NT2/D1 (cell line): ENCODE results near the gene CDC42SE2.
"Not testable (repeated sequence)": the region's sequence is repeated elsewhere in the genome, so short reads cannot be mapped to it uniquely, and the experiment has no call there.

Experiments used
- DNase-seq: peaks from one replicate; pipeline ENCODE4 v3.0.0-alpha.2; 2011; ENCODE audit warnings: low read depth, low spot score
- H3K27me3 ChIP-seq: 2 replicates; pipeline ENCODE4 v1.6.0; 2011; ENCODE audit warnings: mild to moderate bottlenecking; ENCODE audit not compliant: insufficient read length, insufficient read depth
- H3K36me3 ChIP-seq: 2 replicates; pipeline ENCODE4 v1.6.1; 2011; ENCODE audit warnings: mild to moderate bottlenecking, low read length, mixed read lengths; ENCODE audit not compliant: insufficient read depth, insufficient read length
- H3K4me1 ChIP-seq: 2 replicates; pipeline ENCODE4 v1.5.1; 2011; ENCODE audit not compliant: insufficient read depth, insufficient read length
- H3K4me3 ChIP-seq: 2 replicates; pipeline ENCODE4 v1.5.1; 2011; ENCODE audit warnings: low read depth; ENCODE audit not compliant: insufficient read length
- H3K9ac ChIP-seq: 2 replicates; pipeline ENCODE4 v1.6.0; 2011; ENCODE audit warnings: low read depth; ENCODE audit not compliant: insufficient read length
- H3K9me3 ChIP-seq: 2 replicates; pipeline ENCODE4 v1.5.1; 2011; ENCODE audit warnings: mild to moderate bottlenecking, low read length; ENCODE audit not compliant: insufficient read depth
- SUZ12 ChIP-seq: IDR thresholded peaks from 2 replicates; pipeline ENCODE4 v1.6.1; 2011; ENCODE audit not compliant: insufficient read length, insufficient read depth; ENCODE audit errors: extremely low read depth
- YY1 ChIP-seq: IDR thresholded peaks from 2 replicates; pipeline ENCODE4 v1.6.1; 2011; ENCODE audit not compliant: insufficient read length, insufficient read depth
- ZNF274 ChIP-seq: IDR thresholded peaks from 2 replicates; pipeline ENCODE4 v1.6.1; 2011; ENCODE audit warnings: mild to moderate bottlenecking, low read depth, low read length

CDC42SE2 gene

DNA sequence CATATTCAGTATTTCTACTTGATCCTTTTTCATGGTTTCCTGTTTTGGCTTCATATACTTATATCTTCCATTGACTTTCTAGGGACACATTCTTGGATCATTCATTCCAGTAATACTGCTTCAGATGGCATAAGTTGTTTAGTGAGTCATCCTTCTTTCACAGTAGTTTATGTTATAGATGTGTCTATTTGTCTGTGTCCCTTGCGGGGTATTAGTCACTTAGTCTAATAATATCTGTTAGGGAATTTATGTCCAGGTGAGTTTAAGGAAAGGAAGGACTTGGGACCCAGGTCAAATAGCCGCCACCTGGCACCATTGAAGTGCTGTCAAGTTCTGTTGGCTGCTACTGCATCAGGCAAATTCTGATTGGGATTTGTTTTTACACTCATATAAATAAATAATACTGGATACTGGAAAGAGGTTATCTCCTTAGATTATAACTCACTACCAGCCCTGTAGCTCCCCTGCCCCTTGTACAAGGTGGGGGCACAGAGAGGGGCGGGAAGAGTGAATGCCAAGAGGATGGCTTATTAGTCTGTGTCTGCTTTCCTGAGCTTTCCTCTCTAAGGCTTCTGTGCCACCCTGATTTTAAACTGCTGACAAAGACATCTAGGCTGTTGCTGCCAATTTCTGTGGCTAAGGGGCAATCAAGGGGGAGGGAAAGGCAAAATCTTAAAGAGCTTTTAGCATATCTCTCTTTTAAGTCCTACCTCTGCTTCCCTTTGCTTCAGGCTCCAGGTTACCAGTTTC lies 64.9 kb downstream of the CDC42SE2 start:
- no peak overlapping the region for H3K9ac ChIP-seq
- DNase-seq: no peak

DNA sequence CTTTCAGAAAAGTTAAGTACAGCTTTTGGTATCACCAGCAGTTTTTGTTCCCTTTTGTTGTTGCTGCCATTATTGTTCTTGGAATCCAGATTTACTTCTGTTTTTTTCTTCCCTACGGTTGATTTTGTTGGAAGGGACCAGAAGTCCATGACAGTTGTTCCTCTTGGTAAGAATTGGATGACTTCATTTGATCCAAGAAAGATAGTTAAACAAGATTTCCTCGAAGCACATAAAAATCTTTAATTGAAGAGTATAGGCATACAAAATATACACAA lies 65.4 kb downstream of the CDC42SE2 start:
- H3K36me3 ChIP-seq: no peaks in the 10 kb centered on the region

More for the DNA sequence above, 64.9 kb downstream of the CDC42SE2 start:
- TF ChIP-seq YY1: no peak
- TF ChIP-seq SUZ12: no peak
- H3K4me3 ChIP-seq: no peak overlapping the region
- H3K9me3 ChIP-seq: no peaks in the 10 kb centered on the region
- no peaks in the 10 kb centered on the region for H3K36me3 ChIP-seq
- no peaks in the 10 kb centered on the region for H3K27me3 ChIP-seq
- no peaks in the 10 kb centered on the region for H3K4me1 ChIP-seq

DNA sequence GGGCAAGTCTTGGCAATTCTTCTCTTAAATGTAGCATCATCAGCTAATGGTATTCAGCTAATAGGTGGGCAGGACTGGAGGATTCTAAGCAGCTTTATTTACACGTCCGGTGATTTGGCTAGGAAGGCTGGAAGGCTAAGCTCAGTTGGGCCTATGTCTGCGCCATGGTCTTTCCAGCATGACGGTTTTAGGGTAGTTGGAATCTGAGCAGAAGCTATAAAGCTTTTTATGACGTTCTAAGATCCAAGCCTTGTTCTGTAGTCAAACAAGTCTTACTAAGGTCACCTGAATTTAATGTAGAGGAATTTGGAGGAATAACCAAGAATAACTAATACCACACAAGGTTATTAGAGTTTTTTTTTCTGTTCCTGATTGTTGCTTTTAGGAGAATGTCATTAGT lies 66.2 kb downstream of the CDC42SE2 start:
- Histone ChIP-seq H3K4me1 (no peaks in the 10 kb centered on the region), H3K9ac (no peak overlapping the region), H3K9me3 (no peaks in the 10 kb centered on the region), H3K4me3 (no peak overlapping the region), H3K36me3 (no peaks in the 10 kb centered on the region), H3K27me3 (no peaks in the 10 kb centered on the region)
- DNase-seq: no peak
- no peak for TF ChIP-seq SUZ12
- no peak for TF ChIP-seq ZNF274
- TF ChIP-seq YY1: no peak

More for the DNA sequence above, 65.4 kb downstream of the CDC42SE2 start:
- Histone ChIP-seq H3K4me3 (no peak overlapping the region), H3K4me1 (no peaks in the 10 kb centered on the region), H3K9me3 (no peaks in the 10 kb centered on the region), H3K27me3 (no peaks in the 10 kb centered on the region), H3K9ac (no peak overlapping the region)
- DNase-seq: no peak
- no peak for TF ChIP-seq ZNF274
- no peak for TF ChIP-seq YY1
- TF ChIP-seq SUZ12: no peak

DNA sequence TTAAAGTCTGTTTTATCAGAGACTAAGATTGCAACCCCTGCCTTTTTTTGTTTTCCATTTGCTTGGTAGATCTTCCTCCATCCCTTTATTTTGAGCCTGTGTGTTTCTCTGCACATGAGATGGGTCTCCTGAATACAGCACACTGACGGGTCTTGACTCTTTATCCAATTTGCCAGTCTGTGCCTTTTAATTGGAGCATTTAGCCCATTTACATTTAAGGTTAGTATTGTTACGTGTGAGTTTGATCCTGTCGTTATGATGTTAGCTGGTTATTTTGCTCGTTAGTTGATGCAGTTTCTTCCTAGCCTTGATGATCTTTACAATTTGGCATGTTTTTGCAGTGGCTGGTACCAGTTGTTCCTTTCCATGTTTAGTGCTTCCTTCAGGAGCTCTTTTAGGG lies 71.9 kb downstream of the CDC42SE2 start:
- not testable (repeated sequence) for H3K36me3 ChIP-seq, H3K4me3 ChIP-seq, H3K27me3 ChIP-seq, H3K4me1 ChIP-seq, H3K9ac ChIP-seq, DNase-seq
- peaks cover 19% of the 10 kb centered on the region; the same call in 1 of the 2 replicates for H3K9me3 ChIP-seq

DNA sequence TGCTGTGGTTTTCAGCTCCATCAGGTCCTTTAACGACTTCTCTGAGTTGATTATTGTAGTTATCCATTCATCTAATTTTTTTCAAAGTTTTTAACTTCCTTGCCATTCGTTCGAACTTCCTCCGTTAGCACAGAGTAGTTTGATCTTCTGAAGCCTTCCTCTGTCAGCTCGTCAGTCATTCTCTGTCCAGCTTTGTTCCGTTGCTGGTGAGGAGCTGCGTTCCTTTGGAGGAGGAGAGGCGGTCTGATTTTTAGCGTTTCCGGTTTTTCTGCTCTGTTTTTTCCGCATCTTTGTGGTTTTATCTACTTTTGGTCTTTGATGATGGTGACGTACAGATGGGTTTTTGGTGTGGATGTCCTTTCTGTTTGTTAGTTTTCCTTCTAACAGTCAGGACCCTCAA lies 72.9 kb downstream of the CDC42SE2 start:
- H3K4me1 ChIP-seq, DNase-seq, H3K27me3 ChIP-seq, H3K36me3 ChIP-seq, H3K9ac ChIP-seq, H3K4me3 ChIP-seq: not testable (repeated sequence)
- H3K9me3 ChIP-seq: peaks cover 19% of the 10 kb centered on the region; the same call in 1 of the 2 replicates

DNA sequence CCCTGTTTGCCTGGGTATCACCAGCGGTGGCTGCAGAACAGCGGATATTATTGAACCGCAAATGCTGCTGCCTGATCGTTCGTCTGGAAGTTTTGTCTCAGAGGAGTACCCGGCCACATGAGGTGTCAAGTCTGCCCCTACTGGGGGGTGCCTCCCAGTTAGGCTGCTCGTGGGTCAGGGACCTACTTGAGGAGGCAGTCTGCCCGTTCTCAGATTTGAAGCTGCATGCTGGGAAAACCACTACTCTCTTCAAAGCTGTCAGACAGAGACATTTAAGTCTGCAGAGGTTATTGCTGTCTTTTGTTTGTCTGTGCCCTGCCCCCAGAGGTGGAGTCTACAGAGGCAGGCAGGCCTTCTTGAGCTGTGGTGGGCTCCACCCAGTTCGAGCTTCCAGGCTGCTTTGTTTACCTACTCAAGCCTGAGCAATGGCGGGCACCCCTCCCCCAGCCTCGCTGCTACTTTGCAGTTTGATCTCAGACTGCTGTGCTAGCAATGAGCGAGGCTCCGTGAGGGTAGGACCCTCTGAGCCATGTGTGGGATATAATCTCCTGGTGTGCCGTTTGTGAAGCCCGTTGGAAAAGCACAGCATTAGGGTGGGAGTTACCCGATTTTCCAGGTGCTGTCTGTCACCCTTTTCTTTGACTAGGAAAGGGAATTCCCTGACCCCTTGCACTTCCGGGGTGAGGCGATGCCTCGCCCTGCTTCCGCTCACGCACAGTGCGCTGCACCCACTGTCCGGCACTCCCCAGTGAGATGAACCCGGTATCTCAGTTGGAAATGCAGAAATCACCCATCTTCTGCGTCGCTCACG lies 73.6 kb downstream of the CDC42SE2 start:
- not testable (repeated sequence) for H3K9ac ChIP-seq, H3K4me1 ChIP-seq, H3K36me3 ChIP-seq, H3K27me3 ChIP-seq, DNase-seq, H3K4me3 ChIP-seq
- peaks cover 19% of the 10 kb centered on the region; the same call in 1 of the 2 replicates for H3K9me3 ChIP-seq

DNA sequence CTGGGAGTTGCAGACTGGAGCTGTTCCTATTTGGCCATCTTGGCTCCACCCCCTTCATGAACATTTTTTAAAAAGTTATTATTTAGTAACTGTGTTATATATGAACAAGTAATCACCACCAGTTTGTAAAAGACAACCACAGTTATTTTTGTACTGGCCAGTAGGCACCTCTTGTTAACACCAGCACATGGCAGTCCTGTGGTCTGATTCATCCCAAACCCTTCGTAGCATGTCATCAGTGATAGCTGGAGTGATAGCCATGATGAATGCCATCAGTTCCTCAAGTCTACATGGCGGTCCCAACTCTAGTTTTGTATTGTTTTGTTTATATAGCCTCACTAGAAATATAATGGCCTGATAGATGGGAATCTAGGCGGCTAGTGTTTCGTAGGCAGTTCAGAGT lies 74.2 kb downstream of the CDC42SE2 start:
- peaks cover 19% of the 10 kb centered on the region; the same call in 1 of the 2 replicates for H3K9me3 ChIP-seq
- no peak for TF ChIP-seq YY1
- no peaks in the 10 kb centered on the region for H3K27me3 ChIP-seq
- H3K4me1 ChIP-seq: no peaks in the 10 kb centered on the region
- no peak for DNase-seq
- H3K9ac ChIP-seq: no peak overlapping the region
- no peak overlapping the region for H3K4me3 ChIP-seq
- H3K36me3 ChIP-seq: no peaks in the 10 kb centered on the region

DNA sequence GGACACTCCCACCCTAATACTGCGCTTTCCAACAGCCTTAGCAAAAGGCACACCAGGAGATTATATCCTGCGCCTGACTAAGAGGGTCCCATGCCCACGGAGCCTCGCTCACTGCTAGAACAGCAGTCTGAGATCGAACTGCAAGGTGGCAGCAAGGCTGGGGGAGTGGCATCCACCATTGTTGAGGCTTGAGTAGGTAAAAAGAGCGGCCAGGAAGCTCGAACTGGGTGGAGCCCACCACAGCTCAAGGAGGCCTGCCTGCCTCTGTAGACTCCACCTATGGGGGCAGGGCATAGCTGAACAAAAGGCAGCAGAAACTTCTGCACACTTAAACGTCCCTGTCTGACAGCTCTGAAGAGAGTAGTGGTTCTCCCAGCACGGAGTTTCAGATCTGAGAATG lies 80.4 kb downstream of the CDC42SE2 start:
- H3K4me3 ChIP-seq, H3K27me3 ChIP-seq, H3K9me3 ChIP-seq, DNase-seq, H3K9ac ChIP-seq, H3K4me1 ChIP-seq, H3K36me3 ChIP-seq: not testable (repeated sequence)

DNA sequence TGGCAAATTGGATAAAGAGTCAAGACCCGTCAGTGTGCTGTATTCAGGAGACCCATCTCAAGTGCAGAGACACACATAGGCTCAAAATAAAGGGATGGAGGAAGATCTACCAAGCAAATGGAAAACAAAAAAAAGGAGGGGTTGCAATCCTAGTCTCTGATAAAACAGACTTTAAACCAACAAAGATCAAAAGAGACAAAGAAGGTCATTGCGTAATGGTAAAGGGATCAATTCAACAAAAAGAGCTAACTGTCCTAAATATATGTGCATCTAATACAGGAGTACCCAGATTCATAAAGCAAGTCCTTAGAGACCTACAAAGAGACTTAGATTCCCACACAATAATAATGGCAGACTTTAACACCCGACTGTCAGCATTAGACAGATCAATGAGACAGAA lies 82.4 kb downstream of the CDC42SE2 start:
- not testable (repeated sequence) for H3K4me3 ChIP-seq, H3K27me3 ChIP-seq, H3K9ac ChIP-seq, H3K4me1 ChIP-seq, H3K9me3 ChIP-seq, DNase-seq, H3K36me3 ChIP-seq
